Effector memory CD8-positive, alpha-beta T cell (primary cell): Measurements from ENCODE around the gene MGAT3.

Experiments
- ATAC-seq: fragments of 150-1000 bp; cut with Tn5 transposase; replicated peaks from 2 replicates; pipeline ENCODE4 v1.10.0; 2021; ENCODE audit warnings: mild to moderate bottlenecking, moderate library complexity
- DNase-seq, 3 experiments: peaks; one replicate each; pipeline ENCODE4 v3.0.0; 2021
- H3K27ac Mint-ChIP-seq, 2 donors: one replicate each; pipeline ENCODE4 v1.8.0; 2022; ENCODE audit warnings: mild to moderate bottlenecking in 2 of 2, mixed read lengths in 2 of 2, moderate library complexity in 2 of 2
- H3K27me3 Mint-ChIP-seq, 2 donors: one replicate each; pipeline ENCODE4 v1.8.0; 2022; ENCODE audit warnings: mixed read lengths in 2 of 2
- H3K36me3 Mint-ChIP-seq: one replicate; pipeline ENCODE4 v1.8.0; 2022; ENCODE audit warnings: mild to moderate bottlenecking, moderate library complexity, mixed read lengths; ENCODE audit not compliant: insufficient read depth
- H3K4me1 Mint-ChIP-seq, 2 donors: one replicate each; pipeline ENCODE4 v1.8.0; 2022; ENCODE audit warnings: low read depth in 2 of 2, mixed read lengths in 2 of 2
- H3K4me3 Mint-ChIP-seq, 2 donors: one replicate each; pipeline ENCODE4 v1.8.0; 2022; ENCODE audit warnings: mild to moderate bottlenecking in 2 of 2, mixed read lengths in 2 of 2, moderate library complexity in 2 of 2
- H3K9me3 Mint-ChIP-seq, 2 donors: one replicate each; pipeline ENCODE4 v1.8.0; 2022; ENCODE audit warnings: mixed read lengths in 2 of 2

Gene MGAT3

DNA sequence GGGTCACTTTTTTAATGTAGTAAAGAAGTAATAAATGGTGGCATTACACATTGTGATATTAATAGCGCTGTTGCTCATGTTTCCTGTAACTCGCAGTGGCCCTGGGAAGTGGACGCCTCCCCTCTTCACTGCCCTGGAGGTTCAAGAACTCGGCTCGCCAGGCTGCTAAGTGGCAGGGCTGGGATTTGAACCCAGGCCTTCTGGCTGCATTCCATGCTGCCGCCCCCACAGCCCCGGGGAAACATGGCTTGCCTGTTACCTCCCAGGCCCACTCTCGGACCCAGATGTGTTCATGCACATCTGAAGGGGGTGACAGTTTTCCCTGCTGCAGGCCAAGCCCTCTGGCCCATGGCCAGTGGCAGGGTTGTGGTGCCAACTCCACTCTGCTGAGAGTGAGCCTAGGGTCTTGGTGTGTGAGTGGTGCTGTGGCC, 25.0 kb upstream of the MGAT3 start:
- H3K27me3 Mint-ChIP-seq: no peaks in the 10 kb centered on the region
- no peak overlapping the region for H3K27ac Mint-ChIP-seq

DNA sequence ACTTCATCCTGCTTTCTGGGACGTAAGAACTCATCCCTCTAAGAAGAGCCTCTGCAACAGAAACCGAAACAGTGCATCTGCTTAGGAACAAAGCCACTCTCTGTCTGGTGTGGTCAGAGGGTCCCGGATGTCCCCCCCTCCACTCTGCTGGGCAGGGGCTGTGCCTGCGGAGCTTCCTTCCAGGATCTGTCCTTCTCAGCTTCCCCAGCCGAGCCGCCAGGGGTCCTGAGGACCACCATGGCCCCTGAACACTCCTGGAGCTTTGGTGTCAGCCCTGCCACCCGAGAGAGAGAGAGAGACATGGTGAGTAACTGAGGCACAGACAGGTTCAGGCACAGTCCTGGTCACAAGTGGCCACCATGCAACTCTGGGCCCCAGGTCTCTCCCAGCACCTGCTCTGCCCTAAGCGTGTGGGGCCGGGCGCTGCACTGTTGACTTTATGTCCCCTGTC, 24.4 kb upstream of the MGAT3 start:
- H3K27me3 Mint-ChIP-seq: no peaks in the 10 kb centered on the region
- ATAC-seq: no peak
- H3K27ac Mint-ChIP-seq: no peak overlapping the region
- H3K4me3 Mint-ChIP-seq: no peak overlapping the region
- no peak for DNase-seq
- no peaks in the 10 kb centered on the region for H3K9me3 Mint-ChIP-seq
- H3K36me3 Mint-ChIP-seq: peaks cover 18% of the 10 kb centered on the region
- H3K4me1 Mint-ChIP-seq: peaks cover 4% of the 10 kb centered on the region in 2 donors

More for the DNA sequence above, 25.0 kb upstream of the MGAT3 start:
- no peak overlapping the region for H3K4me3 Mint-ChIP-seq
- H3K36me3 Mint-ChIP-seq: peaks cover 18% of the 10 kb centered on the region
- DNase-seq (no peak), ATAC-seq (no peak)
- H3K9me3 Mint-ChIP-seq: no peaks in the 10 kb centered on the region
- H3K4me1 Mint-ChIP-seq: no peaks in the 10 kb centered on the region

DNA sequence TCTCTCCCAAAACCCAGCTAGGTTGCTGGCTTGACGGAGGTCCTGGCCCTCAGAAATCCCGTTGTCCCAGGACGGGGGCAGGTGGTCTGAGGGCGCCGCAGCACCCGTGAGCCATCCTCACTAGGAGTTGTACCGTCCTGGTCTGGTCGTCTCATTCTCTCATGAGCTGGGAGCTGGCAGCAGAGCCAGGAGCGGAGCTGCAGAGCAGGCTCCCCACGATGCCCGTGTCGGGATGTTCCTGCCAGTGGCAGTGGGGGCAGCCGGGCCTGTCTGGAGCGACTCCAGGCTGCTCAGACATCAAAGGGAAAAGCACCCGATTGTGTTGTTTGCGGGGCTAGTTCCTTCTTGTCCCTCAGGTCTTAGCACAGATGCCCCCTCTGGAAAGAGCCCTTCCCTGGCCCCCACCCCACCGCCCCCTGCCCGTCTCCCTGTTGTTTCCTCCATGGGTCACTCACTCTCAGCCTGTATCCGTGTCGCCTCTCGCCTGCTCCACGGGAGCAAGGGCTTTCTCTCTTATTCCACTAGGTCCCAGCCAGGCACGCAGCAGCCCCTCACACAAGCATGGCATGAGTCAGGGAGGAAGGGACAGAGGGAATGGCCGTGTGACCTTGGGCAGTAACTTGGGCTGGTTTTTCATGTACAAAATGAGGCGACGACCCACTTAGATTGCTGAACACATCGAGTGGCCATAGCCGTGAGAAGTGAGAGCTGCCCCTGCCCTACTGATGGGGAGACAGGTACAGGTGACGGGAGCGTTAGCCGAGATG, 23.2 kb upstream of the MGAT3 start:
- peaks cover 5 to 6% of the 10 kb centered on the region in 2 donors for H3K4me1 Mint-ChIP-seq
- H3K27me3 Mint-ChIP-seq: peaks cover 0 to under 1% of the 10 kb centered on the region in 2 donors
- H3K9me3 Mint-ChIP-seq: no peaks in the 10 kb centered on the region
- DNase-seq: no peak
- ATAC-seq: no peak
- H3K27ac Mint-ChIP-seq: no peak overlapping the region
- no peak overlapping the region for H3K4me3 Mint-ChIP-seq
- peaks cover 10% of the 10 kb centered on the region for H3K36me3 Mint-ChIP-seq

DNA sequence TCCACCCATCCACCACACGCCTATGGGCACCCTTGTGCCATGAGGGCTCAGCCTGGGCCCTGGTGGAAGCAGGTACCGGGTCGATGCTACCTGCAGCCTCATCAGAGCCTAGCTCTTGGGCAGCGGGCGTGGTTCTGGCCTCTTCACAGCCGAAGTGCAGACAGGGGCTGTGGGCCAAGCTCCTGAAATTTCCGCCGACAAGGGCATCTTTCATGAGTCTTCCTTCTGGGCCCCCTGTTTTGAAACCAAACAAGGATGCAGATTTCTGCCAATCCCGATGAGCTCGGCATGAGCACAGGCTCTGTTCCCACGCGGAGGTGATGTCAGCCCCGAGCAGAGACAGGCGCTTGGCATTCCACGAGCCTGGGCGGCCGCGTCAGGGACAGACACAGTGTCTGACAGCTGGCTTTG, 22.6 kb upstream of the MGAT3 start:
- no peak overlapping the region for H3K27ac Mint-ChIP-seq
- peaks cover 4% of the 10 kb centered on the region for H3K36me3 Mint-ChIP-seq
- DNase-seq (no peak), ATAC-seq (no peak)
- H3K9me3 Mint-ChIP-seq: no peaks in the 10 kb centered on the region
- no peak overlapping the region for H3K4me3 Mint-ChIP-seq
- peaks cover 5 to 6% of the 10 kb centered on the region in 2 donors for H3K4me1 Mint-ChIP-seq
- peaks cover 5 to 7% of the 10 kb centered on the region in 2 donors for H3K27me3 Mint-ChIP-seq

DNA sequence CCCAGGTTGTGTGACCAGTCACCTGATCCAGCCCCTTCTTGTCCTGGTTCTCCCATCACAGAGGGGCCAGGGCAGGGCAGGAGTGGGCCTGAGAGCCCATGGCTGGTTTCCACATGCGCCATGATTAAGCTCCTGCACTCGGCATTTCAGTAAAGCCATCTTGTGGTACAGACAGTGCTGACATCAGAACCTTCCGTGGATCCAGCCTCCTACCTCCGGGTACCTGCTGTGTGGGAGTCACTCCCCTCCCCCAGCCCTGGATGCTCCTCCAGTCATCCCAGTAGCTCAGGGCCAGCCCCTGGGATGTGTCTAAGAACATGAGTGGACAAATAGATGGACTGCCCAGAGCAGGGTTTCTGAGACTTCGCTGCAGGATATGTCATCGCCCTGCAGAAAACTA, 22.1 kb upstream of the MGAT3 start:
- DNase-seq: no peak
- H3K27me3 Mint-ChIP-seq: peaks cover 9 to 11% of the 10 kb centered on the region in 2 donors

DNA sequence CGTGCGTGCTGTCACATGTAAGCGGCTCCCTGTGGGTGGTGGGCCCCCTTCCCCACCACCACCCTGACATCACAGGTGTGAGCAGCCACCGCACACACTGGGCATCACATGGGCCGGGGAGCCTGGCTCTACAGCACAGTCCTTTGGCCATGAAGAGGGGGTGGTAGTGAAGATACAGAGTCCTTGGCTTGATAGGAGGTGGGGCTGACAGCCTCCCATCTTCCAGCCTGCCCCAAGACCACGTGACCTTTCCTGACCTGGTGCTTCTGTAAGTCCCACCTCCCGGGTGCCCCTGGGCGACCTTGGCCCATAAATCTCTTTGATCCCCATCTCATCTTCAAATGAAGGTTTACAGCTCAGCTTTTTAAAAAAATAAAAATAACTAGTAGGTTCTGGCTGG, 21.2 kb upstream of the MGAT3 start:
- H3K9me3 Mint-ChIP-seq: no peaks in the 10 kb centered on the region
- H3K4me3 Mint-ChIP-seq: no peak overlapping the region
- H3K36me3 Mint-ChIP-seq: no peaks in the 10 kb centered on the region
- H3K27me3 Mint-ChIP-seq: peaks cover 9 to 12% of the 10 kb centered on the region in 2 donors
- peaks cover 5 to 6% of the 10 kb centered on the region in 2 donors for H3K4me1 Mint-ChIP-seq
- DNase-seq: no peak
- ATAC-seq: no peak
- H3K27ac Mint-ChIP-seq: no peak overlapping the region

More for the DNA sequence above, 22.1 kb upstream of the MGAT3 start:
- H3K27ac Mint-ChIP-seq: no peak overlapping the region
- peaks cover 4% of the 10 kb centered on the region for H3K36me3 Mint-ChIP-seq
- H3K4me3 Mint-ChIP-seq: no peak overlapping the region
- peaks cover 5 to 6% of the 10 kb centered on the region in 2 donors for H3K4me1 Mint-ChIP-seq
- no peaks in the 10 kb centered on the region for H3K9me3 Mint-ChIP-seq
- ATAC-seq: no peak

DNA sequence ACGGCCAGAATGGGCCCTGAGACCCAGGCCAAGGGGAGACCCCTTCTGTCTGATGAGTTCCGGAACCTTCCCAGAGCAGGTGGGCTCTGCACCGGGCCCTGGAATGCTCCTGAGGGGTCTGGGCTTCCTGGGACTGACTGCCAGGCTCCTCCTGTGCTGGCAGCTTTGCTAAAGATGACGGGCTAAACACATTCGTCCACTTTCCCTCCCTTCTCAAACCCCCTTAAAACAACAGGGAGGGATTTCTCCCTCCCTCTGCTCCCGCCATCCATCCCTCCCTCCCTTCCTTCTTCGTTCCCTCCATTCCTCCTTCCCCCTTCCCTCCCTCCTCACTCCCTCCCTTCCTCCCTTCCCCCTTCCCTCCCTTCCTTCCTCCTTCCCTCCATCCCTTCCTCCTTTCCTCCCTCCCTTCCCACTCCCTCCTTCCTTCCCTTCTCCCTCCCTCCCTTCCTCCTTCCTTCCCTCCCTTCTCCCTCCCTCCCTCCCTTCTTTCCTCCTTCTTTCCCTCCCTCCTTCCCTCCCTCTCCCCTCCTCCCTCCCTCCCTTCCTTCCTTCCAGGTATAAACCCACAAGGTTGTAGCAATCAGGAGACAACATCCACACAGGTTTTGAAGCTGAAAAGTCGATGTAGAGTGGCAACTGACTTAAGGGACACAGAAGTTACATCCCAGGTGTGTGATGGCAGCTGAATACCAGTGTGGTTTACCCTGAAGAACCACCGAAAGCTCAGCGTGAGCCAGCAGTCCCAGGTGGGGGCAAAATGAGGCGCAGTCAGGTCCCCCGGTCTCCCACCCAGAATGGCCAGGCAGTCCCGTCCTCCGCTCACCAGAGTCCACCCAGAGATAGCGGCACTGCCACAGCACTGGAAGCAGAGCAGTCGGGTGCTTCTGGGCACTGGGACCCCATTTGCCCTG, 18.8 kb upstream of the MGAT3 start:
- Mint-ChIP-seq H3K4me1 (peaks cover 5 to 6% of the 10 kb centered on the region in 2 donors), H3K9me3 (no peaks in the 10 kb centered on the region), H3K36me3 (no peaks in the 10 kb centered on the region), H3K27ac (no peak overlapping the region), H3K4me3 (no peak overlapping the region), H3K27me3 (peaks cover 20 to 29% of the 10 kb centered on the region in 2 donors)
- DNase-seq (no peak), ATAC-seq (no peak)

DNA sequence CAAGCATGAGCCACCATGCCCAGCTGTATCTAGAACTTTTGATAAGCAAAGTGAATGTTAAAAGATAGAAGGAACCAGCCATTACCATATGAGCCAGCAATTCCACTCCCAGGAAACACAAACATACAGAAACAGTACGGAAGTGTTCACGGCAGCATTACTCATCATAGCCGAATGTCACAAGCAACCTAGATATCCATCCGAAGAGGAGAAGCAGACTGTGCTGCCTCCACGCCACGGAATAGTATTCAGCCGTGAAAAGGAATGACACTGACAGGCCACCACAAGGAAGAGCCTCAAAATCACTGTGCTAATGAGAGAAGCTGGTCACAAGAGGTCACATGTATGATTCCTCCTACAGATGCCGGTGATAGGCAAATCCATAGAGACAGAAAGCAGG, 17.6 kb upstream of the MGAT3 start:
- DNase-seq: no peak
- Mint-ChIP-seq H3K36me3 (no peaks in the 10 kb centered on the region), H3K4me3 (peak overlapping the region in 1 of 2 donors; percentile 12), H3K27ac (no peak overlapping the region), H3K4me1 (peaks cover 5 to 6% of the 10 kb centered on the region in 2 donors), H3K27me3 (peaks cover 21 to 32% of the 10 kb centered on the region in 2 donors), H3K9me3 (no peaks in the 10 kb centered on the region)
- no peak for ATAC-seq

DNA sequence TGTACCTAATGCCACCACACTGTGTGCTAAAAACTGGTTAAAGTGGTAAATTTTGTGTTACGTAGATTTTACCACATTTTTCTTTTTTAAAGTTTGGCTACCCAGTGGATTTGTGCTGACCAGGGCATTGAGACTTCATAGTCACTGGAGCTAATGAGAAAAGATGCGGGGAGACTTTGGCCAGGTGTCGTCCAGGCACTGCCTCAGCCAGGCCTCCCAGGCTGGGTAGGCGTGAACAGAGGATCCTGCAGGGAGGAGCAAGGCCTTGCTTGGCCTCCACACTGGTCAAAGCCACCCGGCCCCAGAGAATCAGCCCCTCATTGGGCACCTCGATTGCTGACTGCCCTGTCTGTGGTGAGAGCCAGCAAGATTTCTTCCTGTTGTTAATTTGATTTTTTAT, 13.4 kb upstream of the MGAT3 start:
- peaks cover 26 to 48% of the 10 kb centered on the region in 2 donors for H3K27me3 Mint-ChIP-seq
- no peaks in the 10 kb centered on the region for H3K36me3 Mint-ChIP-seq
- peaks cover 6 to 7% of the 10 kb centered on the region in 2 donors for H3K4me1 Mint-ChIP-seq
- no peak overlapping the region for H3K27ac Mint-ChIP-seq
- no peak overlapping the region for H3K4me3 Mint-ChIP-seq
- H3K9me3 Mint-ChIP-seq: no peaks in the 10 kb centered on the region
- no peak for ATAC-seq
- DNase-seq: no peak

DNA sequence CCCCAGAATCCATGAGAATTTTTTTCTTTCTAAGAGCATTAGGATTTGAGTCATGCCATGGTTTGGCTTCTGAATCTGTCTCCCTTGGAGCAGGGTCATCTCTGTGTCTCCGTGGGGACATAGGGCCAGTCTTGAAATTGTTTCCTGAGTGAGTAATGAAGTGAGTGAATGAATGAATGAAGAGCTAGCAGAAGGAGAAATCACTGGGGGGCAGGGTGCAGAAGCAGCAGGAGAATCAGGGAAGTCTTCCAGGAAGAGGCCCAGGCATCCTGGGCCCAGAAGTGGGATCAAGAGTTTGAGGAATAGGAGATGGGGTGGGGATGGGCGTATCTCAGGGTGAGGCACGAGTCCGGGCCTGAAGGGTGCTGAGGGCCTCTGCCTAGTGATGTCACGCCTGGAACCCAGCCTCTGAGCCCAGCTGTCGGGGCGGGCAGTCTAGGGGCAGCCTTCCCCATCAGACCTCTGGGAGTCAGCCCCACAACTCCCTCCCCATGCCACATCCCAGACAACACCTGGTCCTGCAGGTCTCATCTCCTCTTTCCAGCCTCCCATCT, 12.5 kb upstream of the MGAT3 start:
- H3K9me3 Mint-ChIP-seq: no peaks in the 10 kb centered on the region

DNA sequence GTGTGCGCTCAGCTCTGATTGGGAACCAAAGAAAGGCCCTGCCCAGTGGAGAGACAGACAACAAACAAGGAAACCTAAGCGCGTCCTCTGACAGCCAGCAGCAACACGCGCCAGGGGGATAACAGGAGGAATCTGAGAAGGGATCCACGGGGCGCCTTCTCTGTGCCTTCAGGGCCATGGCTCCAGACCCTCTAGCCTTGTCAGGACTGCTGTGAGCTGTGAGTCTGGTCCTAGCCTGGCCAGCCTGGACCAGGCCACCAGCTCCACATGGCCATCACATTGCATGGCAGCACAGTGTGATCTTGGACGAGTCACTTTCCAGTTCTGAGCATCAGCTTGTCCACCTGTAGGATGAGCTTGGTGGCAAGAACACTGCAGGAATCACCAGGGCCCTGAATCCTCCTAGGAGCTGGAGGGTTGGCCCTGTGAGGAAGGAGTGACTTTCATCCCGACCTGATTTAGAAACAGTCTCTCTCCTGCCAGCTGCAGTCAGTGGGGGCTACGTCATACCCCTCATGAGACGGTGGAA, 11.8 kb upstream of the MGAT3 start:
- no peak for DNase-seq
- Mint-ChIP-seq H3K27me3 (peaks cover 17 to 42% of the 10 kb centered on the region in 2 donors), H3K4me1 (peaks cover 7 to 9% of the 10 kb centered on the region in 2 donors), H3K27ac (no peak overlapping the region), H3K36me3 (peaks cover 3% of the 10 kb centered on the region), H3K9me3 (no peaks in the 10 kb centered on the region), H3K4me3 (no peak overlapping the region)
- no peak for ATAC-seq

More for the DNA sequence above, 12.5 kb upstream of the MGAT3 start:
- H3K27me3 Mint-ChIP-seq: peaks cover 20 to 40% of the 10 kb centered on the region in 2 donors
- H3K4me1 Mint-ChIP-seq: peaks cover 6 to 7% of the 10 kb centered on the region in 2 donors
- no peak for ATAC-seq
- DNase-seq: no peak
- H3K4me3 Mint-ChIP-seq: no peak overlapping the region
- H3K36me3 Mint-ChIP-seq: no peaks in the 10 kb centered on the region
- no peak overlapping the region for H3K27ac Mint-ChIP-seq

DNA sequence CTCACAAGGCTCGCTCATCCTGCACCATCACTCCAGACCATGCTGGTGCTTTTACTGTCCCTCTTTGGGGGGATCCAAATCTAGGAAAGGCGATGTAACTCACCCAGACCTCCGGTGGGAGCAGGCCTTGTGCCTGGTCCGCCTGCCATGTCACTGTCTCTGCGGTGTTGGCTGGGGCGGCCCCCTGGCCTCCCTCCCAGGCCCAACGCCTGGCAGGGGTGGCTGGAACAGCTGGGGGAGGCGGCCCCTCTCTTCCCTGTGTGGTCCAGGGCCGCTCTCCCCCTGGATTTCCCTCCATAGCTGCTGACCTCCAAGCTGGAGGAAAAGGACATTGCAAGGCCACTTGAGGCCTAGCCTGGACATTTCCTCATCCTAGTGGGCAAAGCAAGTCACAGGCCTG, 11.1 kb upstream of the MGAT3 start:
- no peak overlapping the region for H3K27ac Mint-ChIP-seq
- H3K4me1 Mint-ChIP-seq: peaks cover 7 to 11% of the 10 kb centered on the region in 2 donors
- H3K27me3 Mint-ChIP-seq: peaks cover 17 to 49% of the 10 kb centered on the region in 2 donors
- no peak for DNase-seq
- no peaks in the 10 kb centered on the region for H3K9me3 Mint-ChIP-seq
- peaks cover 3% of the 10 kb centered on the region for H3K36me3 Mint-ChIP-seq
- no peak for ATAC-seq
- H3K4me3 Mint-ChIP-seq: no peak overlapping the region

DNA sequence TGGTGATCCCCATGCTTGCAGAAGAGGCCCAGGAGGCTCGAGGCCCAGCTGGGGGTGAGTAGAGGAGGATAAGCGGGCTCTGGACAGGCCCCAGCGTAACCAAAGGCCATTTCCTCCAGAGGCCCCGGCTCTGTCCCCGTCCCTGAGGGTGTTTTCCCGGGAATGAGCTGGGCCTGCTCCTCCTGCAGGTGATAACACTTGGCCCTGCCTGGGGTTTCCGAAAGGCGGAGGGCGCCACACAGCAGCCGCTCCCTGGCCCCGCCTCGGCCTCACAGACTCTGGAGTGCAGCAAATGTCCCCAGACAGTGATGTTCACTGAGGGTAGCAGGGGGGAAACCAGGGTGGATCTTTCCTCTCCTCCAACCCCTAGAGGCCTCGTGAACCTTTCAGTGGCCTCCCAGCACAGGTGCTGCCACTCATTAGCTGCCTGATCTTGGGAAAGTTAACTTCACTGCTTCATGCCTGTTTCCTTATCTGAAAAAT, 10.5 kb upstream of the MGAT3 start:
- DNase-seq: no peak
- Mint-ChIP-seq H3K9me3 (no peaks in the 10 kb centered on the region), H3K27ac (no peak overlapping the region), H3K27me3 (peaks cover 13 to 49% of the 10 kb centered on the region in 2 donors), H3K4me1 (peaks cover 10 to 11% of the 10 kb centered on the region in 2 donors), H3K4me3 (peak overlapping the region in 1 of 2 donors; percentile 59), H3K36me3 (peaks cover 3% of the 10 kb centered on the region)
- no peak for ATAC-seq
